ENCODE measurements around the gene CT45A5. TPM values are rescaled to one million over a fixed set of nuclear protein-coding genes. Genes with fewer than 3 reads are reported as not detected.
"Not testable (repeated sequence)": the region's sequence is repeated elsewhere in the genome, so short reads cannot be mapped to it uniquely, and the experiment has no call there.

The CT45A5 gene
- not detected for total RNA-seq

DNA sequence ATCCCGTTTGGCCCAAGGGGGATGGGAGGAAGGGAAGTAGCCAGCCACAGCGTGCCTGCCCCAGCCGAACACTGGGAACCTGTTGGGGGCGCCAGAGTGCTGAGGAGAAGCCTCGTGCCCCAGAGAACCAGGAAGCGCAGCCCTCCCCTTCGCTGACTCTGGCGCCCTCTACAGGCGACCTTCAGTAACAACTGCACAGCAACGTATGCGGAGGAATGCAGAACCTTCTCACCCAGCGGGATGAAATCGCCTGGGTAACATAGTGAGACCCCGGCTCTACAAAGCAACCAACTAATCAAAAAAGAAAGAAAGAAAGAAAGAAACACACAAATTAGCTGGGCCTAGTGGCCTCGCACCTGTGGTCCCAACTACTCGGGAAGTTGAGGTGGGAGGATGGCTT, at the start of gene CT45A5:
Gene CT45A5, minus strand, starts transcription at position 101 of the 400 bp plus-strand sequence. CDS start 3,774 bp downstream, outside the sequence.
- not testable (repeated sequence) for H3K27me3 ChIP-seq (ENCODE audit: control insufficient read depth in 3 of 3, insufficient read depth in 3 of 3, low read length in 3 of 3); H3K27ac ChIP-seq (ENCODE audit: low read depth, low read length); H3K4me1 ChIP-seq (ENCODE audit: control insufficient read depth in 3 of 3, insufficient read depth in 3 of 3, low read length in 3 of 3); H3K9me3 ChIP-seq (ENCODE audit: control insufficient read depth in 3 of 3, low read length in 3 of 3); H3K36me3 ChIP-seq (ENCODE audit: control insufficient read depth in 3 of 3, insufficient read depth in 3 of 3, low read length in 3 of 3); H3K4me3 ChIP-seq (ENCODE audit: low read length in 3 of 3); H3K9ac ChIP-seq (ENCODE audit: low read depth in 1 of 3, low read length in 3 of 3)

- H3K9ac ChIP-seq (ENCODE audit: low read depth in 1 of 3, low read length in 3 of 3); H3K36me3 ChIP-seq (ENCODE audit: control insufficient read depth in 3 of 3, insufficient read depth in 3 of 3, low read length in 3 of 3); H3K9me3 ChIP-seq (ENCODE audit: control insufficient read depth in 3 of 3, low read length in 3 of 3); H3K4me1 ChIP-seq (ENCODE audit: control insufficient read depth in 3 of 3, insufficient read depth in 3 of 3, low read length in 3 of 3); H3K27ac ChIP-seq (ENCODE audit: low read depth, low read length); H3K27me3 ChIP-seq (ENCODE audit: control insufficient read depth in 3 of 3, insufficient read depth in 3 of 3, low read length in 3 of 3); H3K4me3 ChIP-seq (ENCODE audit: low read length in 3 of 3): not testable (repeated sequence)
These were observed 34.6 kb upstream of the CT45A5 start, which contains the start of gene CT45A2 for GRCh38 chrX:135819912-135820311. TSS of gene CT45A2 (minus strand) at chrX:135820012. CDS start at chrX:135816265, 3,747 bp downstream.

GRCh38 chrX:135802687-135803086, 17.4 kb upstream of the CT45A5 start, which contains the start of gene CT45A6:
TSS of gene CT45A6 (minus strand) at chrX:135802787. CDS start at chrX:135798993, 3,794 bp downstream.
- H3K9ac ChIP-seq (ENCODE audit: low read depth in 1 of 3, low read length in 3 of 3); H3K9me3 ChIP-seq (ENCODE audit: control insufficient read depth in 3 of 3, low read length in 3 of 3); H3K36me3 ChIP-seq (ENCODE audit: control insufficient read depth in 3 of 3, insufficient read depth in 3 of 3, low read length in 3 of 3); H3K27ac ChIP-seq (ENCODE audit: low read depth, low read length); H3K4me1 ChIP-seq (ENCODE audit: control insufficient read depth in 3 of 3, insufficient read depth in 3 of 3, low read length in 3 of 3); H3K27me3 ChIP-seq (ENCODE audit: control insufficient read depth in 3 of 3, insufficient read depth in 3 of 3, low read length in 3 of 3); H3K4me3 ChIP-seq (ENCODE audit: low read length in 3 of 3): not testable (repeated sequence)

- H3K27me3 ChIP-seq (ENCODE audit: control insufficient read depth in 3 of 3, insufficient read depth in 3 of 3, low read length in 3 of 3); H3K9me3 ChIP-seq (ENCODE audit: control insufficient read depth in 3 of 3, low read length in 3 of 3); H3K4me1 ChIP-seq (ENCODE audit: control insufficient read depth in 3 of 3, insufficient read depth in 3 of 3, low read length in 3 of 3); H3K27ac ChIP-seq (ENCODE audit: low read depth, low read length); H3K9ac ChIP-seq (ENCODE audit: low read depth in 1 of 3, low read length in 3 of 3); H3K4me3 ChIP-seq (ENCODE audit: low read length in 3 of 3); H3K36me3 ChIP-seq (ENCODE audit: control insufficient read depth in 3 of 3, insufficient read depth in 3 of 3, low read length in 3 of 3): not testable (repeated sequence)
These were observed 17.2 kb downstream of the CT45A5 start, which contains the start of gene CT45A3 for GRCh38 chrX:135768091-135768490. TSS of gene CT45A3 (minus strand) at chrX:135768191. CDS start at chrX:135764444, 3,747 bp downstream.

- H3K4me1 ChIP-seq (ENCODE audit: control insufficient read depth in 3 of 3, insufficient read depth in 3 of 3, low read length in 3 of 3) = not testable (repeated sequence)
These were observed 40.6 kb downstream of the CT45A5 start for GRCh38 chrX:135744739-135745138.

DNA sequence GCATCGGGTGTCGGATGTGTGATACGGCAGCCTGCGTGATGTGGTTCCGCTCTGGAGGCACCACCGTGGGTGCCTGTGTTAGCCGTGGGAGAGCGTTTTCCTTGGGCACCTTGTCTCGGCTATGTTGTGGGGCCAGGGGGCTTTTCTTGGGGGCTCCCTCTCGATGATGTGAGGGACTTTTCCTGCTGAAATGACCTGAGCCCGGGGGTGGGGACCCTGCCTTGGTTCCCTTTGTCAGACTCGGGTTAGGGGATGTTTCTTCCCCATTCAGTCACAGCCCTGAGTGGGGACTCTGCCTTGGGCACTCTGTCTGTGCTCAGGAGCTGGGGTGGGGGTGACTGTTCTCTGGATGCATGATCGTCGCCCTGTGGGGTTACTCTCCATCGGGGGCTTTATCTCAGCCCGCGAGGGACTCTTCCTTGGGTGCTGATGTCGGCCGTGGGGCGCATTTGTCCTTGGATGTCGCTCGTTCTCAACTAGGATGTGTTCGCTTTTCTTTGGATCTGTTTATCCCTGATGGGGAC, 44.0 kb downstream of the CT45A5 start:
- H3K27ac ChIP-seq (ENCODE audit: low read depth, low read length) = no peak overlapping the region
- no peak overlapping the region for H3K4me3 ChIP-seq (ENCODE audit: low read length in 3 of 3)
- H3K9ac ChIP-seq (ENCODE audit: low read depth in 1 of 3, low read length in 3 of 3) = no peak overlapping the region
- no peaks in the 10 kb centered on the region for H3K4me1 ChIP-seq (ENCODE audit: control insufficient read depth in 3 of 3, insufficient read depth in 3 of 3, low read length in 3 of 3)
- no peaks in the 10 kb centered on the region for H3K27me3 ChIP-seq (ENCODE audit: control insufficient read depth in 3 of 3, insufficient read depth in 3 of 3, low read length in 3 of 3)
- H3K9me3 ChIP-seq (ENCODE audit: control insufficient read depth in 3 of 3, low read length in 3 of 3) = no peaks in the 10 kb centered on the region
- H3K36me3 ChIP-seq (ENCODE audit: control insufficient read depth in 3 of 3, insufficient read depth in 3 of 3, low read length in 3 of 3) = no peaks in the 10 kb centered on the region

More at GRCh38 chrX:135744739-135745138, 40.6 kb downstream of the CT45A5 start:
- not testable (repeated sequence) for H3K9ac ChIP-seq (ENCODE audit: low read depth in 1 of 3, low read length in 3 of 3); H3K4me3 ChIP-seq (ENCODE audit: low read length in 3 of 3); H3K36me3 ChIP-seq (ENCODE audit: control insufficient read depth in 3 of 3, insufficient read depth in 3 of 3, low read length in 3 of 3); H3K27me3 ChIP-seq (ENCODE audit: control insufficient read depth in 3 of 3, insufficient read depth in 3 of 3, low read length in 3 of 3); H3K9me3 ChIP-seq (ENCODE audit: control insufficient read depth in 3 of 3, low read length in 3 of 3); H3K27ac ChIP-seq (ENCODE audit: low read depth, low read length)

DNA sequence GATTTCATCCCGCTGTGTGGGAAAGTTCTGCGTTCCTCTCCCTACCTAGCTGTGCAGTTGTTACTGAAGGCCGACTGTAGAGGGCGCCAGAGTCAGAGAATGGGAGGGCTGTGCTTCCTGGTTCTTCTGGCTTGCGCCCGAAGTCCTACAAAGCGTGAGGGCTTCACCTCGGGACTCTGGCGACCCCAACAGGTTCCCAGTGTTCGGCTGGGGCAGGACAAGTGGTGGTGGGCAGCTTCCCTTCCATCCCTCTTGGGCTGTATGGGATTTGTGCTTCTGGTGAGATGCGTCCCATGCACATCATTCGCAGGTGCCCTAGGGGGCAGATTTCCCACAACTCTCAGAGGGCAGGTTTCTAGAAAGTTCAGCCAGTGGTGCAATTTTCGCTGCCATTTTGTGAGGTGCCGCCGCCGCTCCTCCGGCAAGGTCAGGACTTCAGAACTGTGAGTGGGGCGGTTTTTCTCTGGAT, 44.6 kb downstream of the CT45A5 start:
- Histone ChIP-seq H3K9ac (ENCODE audit: low read depth in 1 of 3, low read length in 3 of 3) (no peak overlapping the region), H3K27ac (ENCODE audit: low read depth, low read length) (no peak overlapping the region), H3K27me3 (ENCODE audit: control insufficient read depth in 3 of 3, insufficient read depth in 3 of 3, low read length in 3 of 3) (no peaks in the 10 kb centered on the region), H3K9me3 (ENCODE audit: control insufficient read depth in 3 of 3, low read length in 3 of 3) (no peaks in the 10 kb centered on the region), H3K4me3 (ENCODE audit: low read length in 3 of 3) (no peak overlapping the region), H3K36me3 (ENCODE audit: control insufficient read depth in 3 of 3, insufficient read depth in 3 of 3, low read length in 3 of 3) (no peaks in the 10 kb centered on the region), H3K4me1 (ENCODE audit: control insufficient read depth in 3 of 3, insufficient read depth in 3 of 3, low read length in 3 of 3) (no peaks in the 10 kb centered on the region)

DNA sequence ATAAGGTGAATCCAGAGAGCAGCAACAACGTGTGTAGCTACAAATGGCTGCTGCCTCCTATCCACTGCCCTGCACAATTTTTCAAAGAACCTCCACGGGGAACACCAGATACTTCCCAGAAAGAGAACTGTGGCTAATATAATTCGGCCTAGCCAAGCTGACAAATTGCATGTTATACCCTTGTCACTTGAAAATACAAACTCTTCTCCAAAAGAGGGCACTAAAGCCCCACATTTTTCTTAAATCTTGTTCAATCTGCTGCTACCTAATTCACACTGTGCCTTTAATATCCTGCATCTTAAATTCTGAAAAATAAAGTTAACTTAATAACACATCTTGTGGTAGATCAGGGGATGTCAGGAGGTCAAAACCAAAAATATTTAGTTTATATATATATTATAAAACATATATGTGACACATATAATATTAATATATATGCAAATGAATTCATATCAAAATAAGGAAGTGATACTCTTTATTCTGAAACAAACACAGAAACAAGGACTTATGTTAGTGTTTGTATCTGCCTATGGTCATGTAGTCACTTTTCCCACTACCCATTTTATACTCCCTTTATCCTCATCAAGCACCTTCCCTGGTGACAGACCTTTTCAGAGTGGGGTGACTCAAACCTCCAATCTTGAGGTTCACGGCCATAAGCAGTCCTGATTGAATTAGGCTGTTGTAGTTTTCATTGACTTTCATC, 47.8 kb downstream of the CT45A5 start:
- Histone ChIP-seq H3K9me3 (ENCODE audit: control insufficient read depth in 3 of 3, low read length in 3 of 3) (no peaks in the 10 kb centered on the region), H3K4me1 (ENCODE audit: control insufficient read depth in 3 of 3, insufficient read depth in 3 of 3, low read length in 3 of 3) (no peaks in the 10 kb centered on the region), H3K4me3 (ENCODE audit: low read length in 3 of 3) (no peak overlapping the region), H3K27ac (ENCODE audit: low read depth, low read length) (no peak overlapping the region), H3K36me3 (ENCODE audit: control insufficient read depth in 3 of 3, insufficient read depth in 3 of 3, low read length in 3 of 3) (no peaks in the 10 kb centered on the region), H3K27me3 (ENCODE audit: control insufficient read depth in 3 of 3, insufficient read depth in 3 of 3, low read length in 3 of 3) (no peaks in the 10 kb centered on the region), H3K9ac (ENCODE audit: low read depth in 1 of 3, low read length in 3 of 3) (no peak overlapping the region)

GRCh38 chrX:135734666-135735065, 50.6 kb downstream of the CT45A5 start:
- H3K36me3 ChIP-seq (ENCODE audit: control insufficient read depth in 3 of 3, insufficient read depth in 3 of 3, low read length in 3 of 3); H3K27me3 ChIP-seq (ENCODE audit: control insufficient read depth in 3 of 3, insufficient read depth in 3 of 3, low read length in 3 of 3); H3K9me3 ChIP-seq (ENCODE audit: control insufficient read depth in 3 of 3, low read length in 3 of 3); H3K4me3 ChIP-seq (ENCODE audit: low read length in 3 of 3); H3K9ac ChIP-seq (ENCODE audit: low read depth in 1 of 3, low read length in 3 of 3); H3K27ac ChIP-seq (ENCODE audit: low read depth, low read length); H3K4me1 ChIP-seq (ENCODE audit: control insufficient read depth in 3 of 3, insufficient read depth in 3 of 3, low read length in 3 of 3): not testable (repeated sequence)
